ENCODE measurements around the gene DCXR.

GRCh38 chr17:82053130-82053529 is 15.6 kb upstream of the DCXR start:
- TF ChIP-seq CTCF (conservative IDR thresholded peaks at IDR 0.05) (no peak), EZH2 (IDR thresholded peaks at IDR 0.05; ENCODE audit: low read depth) (no peak)
